OCI-LY1 (cell line): ENCODE data around the gene CELSR3.

Experiments
- CTCF ChIP-seq: fragments of 200-600 bp; sonication (generic), shearing (Covaris generic); IDR thresholded peaks from 2 replicates; pipeline ENCODE4 v1.5.1; 2017; ENCODE audit warnings: mild to moderate bottlenecking, antibody characterized with exemption, low read length, moderate library complexity, mixed read lengths
- EZH2 ChIP-seq: fragments of 200-600 bp; sonication (generic), shearing (Covaris generic); IDR thresholded peaks from 2 replicates; pipeline ENCODE4 v1.8.0; 2017; ENCODE audit warnings: borderline replicate concordance, mixed run types, mild to moderate bottlenecking, antibody characterized with exemption, low read length, moderate library complexity, mixed read lengths

GRCh38 chr3:48630407-48630806 lies 32.3 kb downstream of the CELSR3 start:
- TF ChIP-seq CTCF (no peak), EZH2 (no peak)
